Upper lobe of left lung (tissue), 6 donors: ENCODE measurements around the gene TAF15. TPM values are rescaled to one million over a fixed set of nuclear protein-coding genes. Genes with fewer than 3 reads are reported as not detected.

Source experiments
- ATAC-seq, 2 donors: fragments of 200-7000 bp; cut with Tn5 transposase; one replicate each; pipeline ENCODE4 v1.9.1; 2022; ENCODE audit warnings: mild to moderate bottlenecking in 2 of 2, moderate library complexity in 2 of 2; ENCODE audit not compliant: low FRiP score in 2 of 2
- DNase-seq, 2 donors: peaks; one replicate each; pipeline ENCODE4 v3.0.0-alpha.2; 2019 to 2020
- H3K27ac ChIP-seq, 4 donors: fragments of 200-600 bp; sonication (generic); one replicate each; pipeline ENCODE4 v1.5.1; 2016 to 2019
- H3K27me3 ChIP-seq, 4 donors: fragments of 200-600 bp; sonication (generic); one replicate each; pipeline ENCODE4 v1.5.1; 2017 to 2019
- H3K36me3 ChIP-seq, 4 donors: fragments of 200-600 bp; sonication (generic); one replicate each; pipeline ENCODE4 v1.5.1; 2016 to 2019
- H3K4me1 ChIP-seq, 4 donors: fragments of 200-600 bp; sonication (generic); one replicate each; pipeline ENCODE4 v1.5.1; 2018 to 2019
- H3K4me3 ChIP-seq, 4 donors: fragments of 200-600 bp; sonication (generic); one replicate each; pipeline ENCODE4 v1.5.1; 2017 to 2019; ENCODE audit warnings: mild to moderate bottlenecking in 2 of 4, moderate library complexity in 1 of 4
- H3K9me3 ChIP-seq, 4 donors: fragments of 200-600 bp; sonication (generic); one replicate each; pipeline ENCODE4 v1.5.1; 2018 to 2019
- CTCF ChIP-seq, 6 experiments: fragments of 450-650 bp in 4 of 6; fragments of 200-600 bp in 2 of 6; sonication (generic) in 2 of 6; IDR thresholded peaks; one replicate each; pipeline ENCODE4 v1.5.1; 2016 to 2019; ENCODE audit warnings: antibody characterized with exemption in 6 of 6
- EP300 ChIP-seq, 4 donors: sonication (generic); formaldehyde crosslinking; IDR thresholded peaks; one replicate each; pipeline ENCODE4 v1.5.1; 2017; ENCODE audit warnings: antibody characterized with exemption in 4 of 4, control low read depth in 2 of 4
- POLR2A ChIP-seq, 4 donors: fragments of 450-650 bp; IDR thresholded peaks; one replicate each; pipeline ENCODE4 v1.5.1; 2016 to 2017; ENCODE audit warnings: antibody characterized with exemption in 4 of 4, mild to moderate bottlenecking in 2 of 4
- POLR2AphosphoS5 ChIP-seq, 2 donors: sonication (generic); formaldehyde crosslinking; IDR thresholded peaks; one replicate each; pipeline ENCODE4 v1.5.1; 2017; ENCODE audit warnings: antibody characterized with exemption in 2 of 2
- WGBS, 2 donors: methylation state at CpG; one replicate each; pipeline ENCODE4 v1.1.5; 2017 to 2018; 5-methylcytosine and 5-hydroxymethylcytosine counted together
- total RNA-seq, 6 donors: library from RNA; depleted of rRNA in 4 of 6; stranded (reverse); fragments of >200 nt in 4 of 6; gene quantifications; one replicate each; pipeline versions ENCODE4 v1.1.0 to v1.2.1, GENCODE V29; 2016 to 2021
- donor health status: DM: no; HTN: no; CAD: no; lungs with moderate emphysema.
- donor health status: DM: no; HTN: yes; CAD: no; lungs with severe emphysema.

Gene TAF15
- total RNA-seq, 6 donors from 2014 or later, result 42.4 to 137 (median 93.0) TPM

- no peak for DNase-seq
- TF ChIP-seq EP300 (IDR thresholded peaks at IDR 0.05), result no peak
- no peak for TF ChIP-seq POLR2A (IDR thresholded peaks at IDR 0.05)
- no peak for TF ChIP-seq CTCF (IDR thresholded peaks at IDR 0.05)
- no peak for TF ChIP-seq POLR2AphosphoS5 (IDR thresholded peaks at IDR 0.05)
- WGBS, 2 donors, result 70 to 81% methylated on average over 5 of the region's 5 CpGs
These were observed 3.2 kb downstream of the TAF15 start for GRCh38 chr17:35812456-35812855.

GRCh38 chr17:35816723-35817122 lies 7.4 kb downstream of the TAF15 start:
- no peaks in the 10 kb centered on the region for H3K9me3 ChIP-seq
- no peaks in the 10 kb centered on the region for H3K27me3 ChIP-seq
- 73 to 74% methylated on average over 5 of the region's 5 CpGs for WGBS, 2 donors
- ATAC-seq (no peak), DNase-seq (peak in 1 of 2 donors; percentile 49)
- H3K4me1 ChIP-seq, result peaks cover 21 to 39% (median 30%) of the 10 kb centered on the region in 4 donors
- no peak overlapping the region for H3K4me3 ChIP-seq
- TF ChIP-seq POLR2A (IDR thresholded peaks at IDR 0.05) (no peak), CTCF (IDR thresholded peaks at IDR 0.05) (no peak), EP300 (IDR thresholded peaks at IDR 0.05) (no peak), POLR2AphosphoS5 (IDR thresholded peaks at IDR 0.05) (no peak)
- H3K36me3 ChIP-seq, result peaks cover 0 to 46% (median 10%) of the 10 kb centered on the region in 4 donors
- H3K27ac ChIP-seq, result no peak overlapping the region

More at GRCh38 chr17:35812456-35812855, 3.2 kb downstream of the TAF15 start:
- no peak for ATAC-seq
- peaks cover 40 to 58% (median 50%) of the 10 kb centered on the region in 4 donors for H3K4me1 ChIP-seq
- H3K4me3 ChIP-seq, result no peak overlapping the region
- H3K9me3 ChIP-seq, result no peaks in the 10 kb centered on the region
- H3K27ac ChIP-seq, result no peak overlapping the region
- H3K27me3 ChIP-seq, result no peaks in the 10 kb centered on the region
- peaks cover 0 to 5% (median 2%) of the 10 kb centered on the region in 4 donors for H3K36me3 ChIP-seq

GRCh38 chr17:35817196-35817595 lies 7.9 kb downstream of the TAF15 start:
- Histone ChIP-seq H3K9me3 (no peaks in the 10 kb centered on the region), H3K4me1 (peaks cover 16 to 35% (median 26%) of the 10 kb centered on the region in 4 donors), H3K36me3 (peaks cover 0 to 51% (median 10%) of the 10 kb centered on the region in 4 donors), H3K4me3 (no peak overlapping the region), H3K27ac (no peak overlapping the region), H3K27me3 (no peaks in the 10 kb centered on the region)
- TF ChIP-seq POLR2A (IDR thresholded peaks at IDR 0.05), result no peak
- no peak for TF ChIP-seq CTCF (IDR thresholded peaks at IDR 0.05)
- TF ChIP-seq EP300 (IDR thresholded peaks at IDR 0.05), result no peak
- TF ChIP-seq POLR2AphosphoS5 (IDR thresholded peaks at IDR 0.05), result no peak
- DNase-seq, result no peak
- WGBS, 2 donors, result 52 to 65% methylated on average over 1 of the region's 1 CpG
- ATAC-seq, result no peak

GRCh38 chr17:35819455-35819854 lies 10.2 kb downstream of the TAF15 start:
- H3K36me3 ChIP-seq, result peaks cover 13 to 71% (median 29%) of the 10 kb centered on the region in 4 donors

More at GRCh38 chr17:35819455-35819854, 10.2 kb downstream of the TAF15 start:
- TF ChIP-seq CTCF (IDR thresholded peaks at IDR 0.05), result no peak
- no peak for TF ChIP-seq EP300 (IDR thresholded peaks at IDR 0.05)
- no peak for TF ChIP-seq POLR2A (IDR thresholded peaks at IDR 0.05)
- TF ChIP-seq POLR2AphosphoS5 (IDR thresholded peaks at IDR 0.05), result no peak
- Histone ChIP-seq H3K9me3 (no peaks in the 10 kb centered on the region), H3K4me1 (peaks cover 10 to 24% (median 17%) of the 10 kb centered on the region in 4 donors), H3K27ac (no peak overlapping the region), H3K4me3 (no peak overlapping the region), H3K27me3 (no peaks in the 10 kb centered on the region)
- 80 to 83% methylated on average over 1 of the region's 1 CpG for WGBS, 2 donors
- DNase-seq, result no peak
- ATAC-seq, result no peak
